Cardiac muscle cell (in vitro differentiated cells and primary cell): ENCODE data around the gene BIRC3. TPM values are rescaled to one million over a fixed set of nuclear protein-coding genes. Genes with fewer than 3 reads are reported as not detected.
A peak's percentile ranks its signal among the peaks of the same experiment; 100 is the strongest.

Source experiments
- DNase-seq, 2 donors: peaks; one replicate each; pipeline versions ENCODE4 v3.0.0 to v3.0.0-alpha.2; 2010 to 2017; ENCODE audit warnings: low read depth in 1 of 2, low spot score in 1 of 2
- H3K27ac ChIP-seq: fragments of 200-600 bp; sonication (generic); 2 replicates; pipeline ENCODE4 v1.5.1; 2016
- H3K27me3 ChIP-seq: fragments of 200-600 bp; sonication (generic); 2 replicates; pipeline ENCODE4 v1.6.0; 2016; ENCODE audit warnings: control low read depth
- H3K36me3 ChIP-seq: fragments of 200-600 bp; sonication (generic); 2 replicates; pipeline ENCODE4 v1.5.1; 2016; ENCODE audit warnings: control low read depth
- H3K4me1 ChIP-seq: fragments of 200-600 bp; sonication (generic); 2 replicates; pipeline ENCODE4 v1.8.1; 2017; ENCODE audit warnings: low read depth, mild to moderate bottlenecking, mixed run types
- H3K4me3 ChIP-seq: fragments of 200-600 bp; sonication (generic); 2 replicates; pipeline ENCODE4 v1.5.1; 2016; ENCODE audit warnings: mild to moderate bottlenecking
- H3K9me3 ChIP-seq: fragments of 200-600 bp; sonication (generic); 2 replicates; pipeline ENCODE4 v1.5.1; 2017; ENCODE audit warnings: low read depth, mild to moderate bottlenecking, control low read depth
- polyA plus RNA-seq: library from polyadenylated mRNA; unstranded; fragments of >200 nt; fragmentation: Nextera tagmentation; extraction: Ambion mirVana; gene quantifications from 2 replicates; pipeline ENCODE4 v1.2.1, GENCODE V29; 2016
- total RNA-seq: library from RNA; depleted of rRNA; stranded (reverse); fragments of >200 nt; gene quantifications from 2 replicates; pipeline ENCODE4 v1.2.3, GENCODE V29; 2016
- TF ChIP-seq, protein P1 (sequence below): IDR thresholded peaks from 2 replicates; pipeline ENCODE4 v1.5.1; 2012; ENCODE audit warnings: low read depth, mild to moderate bottlenecking, low read length

Gene BIRC3
- total RNA-seq (0.06 and 0.78 TPM in 2 replicates), polyA plus RNA-seq (0.92 TPM in 1 of 2 replicates, not detected in the other)

DNA sequence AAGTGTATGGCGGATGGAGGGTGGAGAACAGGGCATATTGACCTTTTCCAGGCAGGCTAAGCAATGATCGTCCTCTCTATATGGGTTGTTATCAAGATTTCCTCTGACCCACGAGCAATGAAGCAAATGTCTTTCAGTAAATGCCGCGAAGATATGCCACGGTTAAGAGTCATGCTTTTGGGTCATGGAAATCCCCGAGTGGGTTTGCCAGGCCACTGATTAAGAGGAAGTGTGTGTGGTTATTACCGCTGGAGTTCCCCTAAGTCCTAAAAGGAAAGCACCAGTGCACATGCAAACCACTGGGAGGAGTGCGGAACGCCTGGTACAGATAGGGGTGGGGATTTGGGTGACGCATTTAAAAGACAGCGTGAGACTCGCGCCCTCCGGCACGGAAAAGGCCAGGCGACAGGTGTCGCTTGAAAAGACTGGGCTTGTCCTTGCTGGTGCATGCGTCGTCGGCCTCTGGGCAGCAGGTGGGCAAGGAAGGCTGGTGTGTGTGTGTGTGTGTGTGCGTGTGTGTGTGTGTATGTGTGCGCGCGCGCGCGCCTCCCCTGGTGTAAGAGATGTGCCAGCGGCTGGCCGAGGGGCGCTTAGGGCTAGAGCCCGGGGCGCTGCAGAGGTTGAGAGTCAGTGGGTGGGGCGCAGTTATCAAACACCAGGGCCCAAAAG lies at the start of gene BIRC3:
Gene BIRC3 (plus strand): TSS at position 386 of the 669 bp plus-strand sequence. CDS start 7,026 bp downstream, outside the sequence.
- H3K27ac ChIP-seq, result no peak within 1 kb of the TSS
- H3K4me3 ChIP-seq, result peak within 1 kb of the TSS; percentile 32
- DNase-seq, result peak; percentile 71 to 87
- H3K4me1 ChIP-seq, result no peaks in the 10 kb centered on the region
- no peaks in the 10 kb centered on the region for H3K9me3 ChIP-seq
- no peaks in the 10 kb centered on the region for H3K36me3 ChIP-seq
- TF ChIP-seq, protein P1, sequence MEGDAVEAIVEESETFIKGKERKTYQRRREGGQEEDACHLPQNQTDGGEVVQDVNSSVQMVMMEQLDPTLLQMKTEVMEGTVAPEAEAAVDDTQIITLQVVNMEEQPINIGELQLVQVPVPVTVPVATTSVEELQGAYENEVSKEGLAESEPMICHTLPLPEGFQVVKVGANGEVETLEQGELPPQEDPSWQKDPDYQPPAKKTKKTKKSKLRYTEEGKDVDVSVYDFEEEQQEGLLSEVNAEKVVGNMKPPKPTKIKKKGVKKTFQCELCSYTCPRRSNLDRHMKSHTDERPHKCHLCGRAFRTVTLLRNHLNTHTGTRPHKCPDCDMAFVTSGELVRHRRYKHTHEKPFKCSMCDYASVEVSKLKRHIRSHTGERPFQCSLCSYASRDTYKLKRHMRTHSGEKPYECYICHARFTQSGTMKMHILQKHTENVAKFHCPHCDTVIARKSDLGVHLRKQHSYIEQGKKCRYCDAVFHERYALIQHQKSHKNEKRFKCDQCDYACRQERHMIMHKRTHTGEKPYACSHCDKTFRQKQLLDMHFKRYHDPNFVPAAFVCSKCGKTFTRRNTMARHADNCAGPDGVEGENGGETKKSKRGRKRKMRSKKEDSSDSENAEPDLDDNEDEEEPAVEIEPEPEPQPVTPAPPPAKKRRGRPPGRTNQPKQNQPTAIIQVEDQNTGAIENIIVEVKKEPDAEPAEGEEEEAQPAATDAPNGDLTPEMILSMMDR, result peak; percentile 27
- H3K27me3 ChIP-seq, result peaks cover 20% of the 10 kb centered on the region

DNA sequence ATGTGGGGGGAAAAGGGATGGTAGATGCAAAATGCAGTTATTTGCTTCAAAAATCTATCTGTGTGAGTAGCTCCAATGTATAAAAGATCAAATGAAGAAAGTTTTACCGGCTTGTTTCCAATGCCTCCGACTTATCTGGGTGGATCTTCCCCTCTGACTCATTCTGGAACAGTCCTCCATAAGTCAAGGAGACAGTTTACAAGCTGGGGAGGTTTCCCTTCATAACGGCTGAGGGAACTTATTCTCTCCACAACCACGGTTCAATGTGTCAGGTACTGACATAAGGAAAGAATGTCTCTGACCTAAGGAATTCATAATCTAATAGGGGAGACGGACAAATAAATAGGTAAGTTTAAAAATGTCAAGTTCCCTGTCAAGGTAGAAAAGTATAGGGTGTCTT lies 49.7 kb upstream of the BIRC3 start:
- Histone ChIP-seq H3K27me3 (no peaks in the 10 kb centered on the region), H3K36me3 (no peaks in the 10 kb centered on the region), H3K4me3 (no peak overlapping the region), H3K4me1 (peaks cover 5% of the 10 kb centered on the region), H3K27ac (no peak overlapping the region), H3K9me3 (no peaks in the 10 kb centered on the region)
- DNase-seq, result peak in 1 of 2 donors; percentile 49
- TF ChIP-seq, protein P1, result no peak

DNA sequence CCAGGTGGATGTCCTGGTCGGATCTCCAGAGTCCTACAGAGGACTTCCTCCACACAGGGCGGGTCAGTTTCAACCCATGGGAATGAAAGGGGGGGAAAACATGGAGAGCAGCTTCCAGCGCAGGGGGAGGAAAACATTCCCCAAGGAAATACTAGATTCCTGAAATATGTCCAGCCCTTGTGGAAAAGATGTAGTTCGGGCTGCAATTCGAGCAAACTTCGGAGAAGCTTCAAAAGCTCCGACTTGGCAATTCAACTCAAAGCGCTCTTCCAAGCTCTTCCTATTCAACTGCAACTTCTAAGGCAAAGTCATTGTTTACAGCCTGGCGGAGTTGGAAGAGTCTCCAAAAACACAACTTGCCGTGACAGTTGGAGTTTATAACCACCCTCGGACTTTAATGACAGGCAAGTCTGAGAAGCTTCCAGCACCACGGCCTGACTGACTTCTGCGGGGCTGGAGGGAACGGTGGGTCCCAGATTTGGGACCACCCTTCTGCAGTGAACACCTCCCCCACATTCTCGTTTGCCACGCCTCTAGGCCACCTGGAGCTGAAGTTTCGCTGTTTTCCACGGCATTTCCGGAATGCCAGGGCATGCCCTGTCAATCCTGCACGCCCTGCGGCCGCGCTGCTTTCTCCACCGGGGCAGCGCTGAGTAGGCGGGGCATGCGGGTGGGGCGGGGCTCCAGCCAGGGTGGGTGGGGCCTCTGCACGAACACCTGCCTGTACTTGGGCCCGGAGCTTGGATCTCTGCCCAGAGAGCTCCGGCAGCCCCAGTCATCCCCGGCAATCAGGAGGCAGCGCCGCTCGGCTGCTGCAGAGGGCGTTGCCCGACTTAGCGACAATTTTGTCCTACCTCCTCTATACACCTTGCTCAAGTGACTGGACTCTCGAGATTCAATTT lies 49.0 kb upstream of the BIRC3 start:
- H3K9me3 ChIP-seq, result no peaks in the 10 kb centered on the region
- H3K36me3 ChIP-seq, result no peaks in the 10 kb centered on the region
- peak overlapping the region; percentile 2 for H3K4me3 ChIP-seq
- peaks cover 5% of the 10 kb centered on the region for H3K4me1 ChIP-seq
- TF ChIP-seq, protein P1, result peak; percentile 43
- peak; percentile 77 to 85 for DNase-seq
- no peak overlapping the region for H3K27ac ChIP-seq
- no peaks in the 10 kb centered on the region for H3K27me3 ChIP-seq

DNA sequence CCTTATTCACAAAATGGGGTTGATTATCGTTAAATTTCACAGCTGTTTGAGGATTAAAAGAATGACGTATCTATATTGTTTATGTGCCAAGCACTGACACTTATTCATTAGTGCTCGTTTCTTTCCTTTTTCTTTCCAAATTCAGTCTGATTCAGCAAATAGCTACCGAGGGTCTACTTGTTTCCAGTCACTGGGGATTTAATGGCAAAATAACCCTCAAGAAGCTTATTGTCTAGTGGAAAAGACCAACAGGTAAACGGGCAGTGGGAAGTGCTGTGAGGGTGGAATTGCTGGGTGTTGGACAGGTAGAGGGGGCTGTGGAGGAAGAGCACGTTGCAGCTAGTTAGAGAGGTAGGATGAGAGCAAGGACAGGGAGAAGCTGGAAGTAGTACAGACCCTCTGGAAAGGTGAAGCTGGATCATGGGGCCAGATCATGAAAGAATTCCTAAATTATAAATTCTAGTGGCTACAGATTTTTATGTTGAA lies 48.3 kb upstream of the BIRC3 start:
- no peaks in the 10 kb centered on the region for H3K36me3 ChIP-seq
- H3K27ac ChIP-seq, result no peak overlapping the region
- no peaks in the 10 kb centered on the region for H3K27me3 ChIP-seq
- TF ChIP-seq, protein P1, result no peak
- H3K4me3 ChIP-seq, result peak overlapping the region; percentile 2
- no peaks in the 10 kb centered on the region for H3K9me3 ChIP-seq
- H3K4me1 ChIP-seq, result peaks cover 5% of the 10 kb centered on the region
- DNase-seq, result no peak

DNA sequence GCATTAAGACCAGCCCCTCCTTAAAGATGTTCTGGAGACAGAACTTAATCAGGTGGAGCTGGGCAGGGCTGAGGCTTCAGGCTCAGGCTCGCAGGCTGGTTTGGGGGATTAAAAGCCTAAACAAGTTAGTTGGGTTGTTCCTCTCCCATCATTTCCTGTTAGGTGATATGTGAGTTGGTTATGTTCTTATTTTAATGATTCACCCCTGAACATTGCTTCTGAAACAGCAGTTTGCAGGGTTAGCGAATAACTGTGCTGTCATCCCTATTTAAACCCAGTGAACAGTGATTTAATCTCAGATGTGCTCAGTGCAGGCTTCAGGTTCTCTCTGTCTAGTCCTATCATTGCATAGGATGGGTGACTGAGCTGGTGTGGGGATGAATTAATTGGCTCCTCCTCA lies 47.4 kb upstream of the BIRC3 start:
- Histone ChIP-seq H3K36me3 (no peaks in the 10 kb centered on the region), H3K9me3 (no peaks in the 10 kb centered on the region), H3K27me3 (no peaks in the 10 kb centered on the region), H3K4me3 (no peak overlapping the region), H3K4me1 (peaks cover 5% of the 10 kb centered on the region), H3K27ac (no peak overlapping the region)
- no peak for DNase-seq
- TF ChIP-seq, protein P1, result no peak
